Gastroesophageal sphincter (tissue), 4 donors: ENCODE data around the gene EDNRB. TPM values are rescaled to one million over a fixed set of nuclear protein-coding genes. Genes with fewer than 3 reads are reported as not detected.
"Not testable (repeated sequence)": the region's sequence is repeated elsewhere in the genome, so short reads cannot be mapped to it uniquely, and the experiment has no call there.

ENCODE experiments used
- ATAC-seq: fragments of 150-250 bp; one replicate; pipeline ENCODE4 v1.9.1; 2016; ENCODE audit warnings: mild to moderate bottlenecking, moderate library complexity
- H3K27ac ChIP-seq, 4 donors: fragments of 200-600 bp; sonication (generic) in 3 of 4; 1 replicate in 3 of 4; 2 replicates in 1 of 4; pipeline ENCODE4 v1.5.1; 2016 to 2019
- H3K27me3 ChIP-seq: fragments of 200-600 bp; sonication (generic); one replicate; pipeline ENCODE4 v1.5.1; 2019
- H3K36me3 ChIP-seq, 2 donors: fragments of 200-600 bp; sonication (generic); one replicate each; pipeline ENCODE4 v1.5.1; 2019; ENCODE audit warnings: control low read depth in 1 of 2
- H3K4me1 ChIP-seq, 3 donors: fragments of 200-600 bp; sonication (generic); 1 replicate in 2 of 3; 2 replicates in 1 of 3; pipeline ENCODE4 v1.5.1; 2016 to 2019; ENCODE audit warnings: control low read depth in 2 of 3
- H3K4me3 ChIP-seq, 2 donors: fragments of 200-600 bp; sonication (generic); one replicate each; pipeline ENCODE4 v1.5.1; 2019; ENCODE audit warnings: mild to moderate bottlenecking in 1 of 2, moderate library complexity in 1 of 2
- H3K9me3 ChIP-seq, 3 donors: fragments of 200-600 bp; sonication (generic); one replicate each; pipeline ENCODE4 v1.5.1; 2017 to 2019; ENCODE audit warnings: control low read depth in 2 of 3
- EP300 ChIP-seq: sonication (generic); formaldehyde crosslinking; IDR thresholded peaks from one replicate; pipeline ENCODE4 v1.6.1; 2017; ENCODE audit warnings: antibody characterized with exemption, mild to moderate bottlenecking
- POLR2A ChIP-seq, 2 donors: fragments of 450-650 bp; IDR thresholded peaks; one replicate each; pipeline ENCODE4 v1.6.1; 2017; ENCODE audit warnings: antibody characterized with exemption in 2 of 2, mild to moderate bottlenecking in 2 of 2, moderate library complexity in 1 of 2
- POLR2AphosphoS5 ChIP-seq: sonication (generic); formaldehyde crosslinking; IDR thresholded peaks from one replicate; pipeline ENCODE4 v1.6.1; 2017; ENCODE audit warnings: antibody characterized with exemption
- WGBS, 2 donors: methylation state at CpG; one replicate each; pipeline ENCODE4 v1.1.5; 2018; ENCODE audit warnings: low coverage in 1 of 2; 5-methylcytosine and 5-hydroxymethylcytosine counted together
- total RNA-seq, 4 donors: library from RNA; depleted of rRNA; stranded (reverse); fragments of >200 nt; gene quantifications; one replicate each; pipeline ENCODE4 v1.1.0, GENCODE V29; 2016
- TF ChIP-seq, protein P1 (sequence below), 4 experiments: fragments of 200-600 bp in 2 of 4; fragments of 450-650 bp in 2 of 4; sonication (generic) in 1 of 4; IDR thresholded peaks; one replicate each; pipeline ENCODE4 v1.5.1; 2017 to 2019; ENCODE audit warnings: antibody characterized with exemption in 4 of 4, mild to moderate bottlenecking in 2 of 4, moderate library complexity in 2 of 4

EDNRB gene
- 10 to 100 TPM in 3 of 4 donors, 1 to 10 TPM in 1; 9.0 to 52.7 (median 37.8) TPM for total RNA-seq

DNA sequence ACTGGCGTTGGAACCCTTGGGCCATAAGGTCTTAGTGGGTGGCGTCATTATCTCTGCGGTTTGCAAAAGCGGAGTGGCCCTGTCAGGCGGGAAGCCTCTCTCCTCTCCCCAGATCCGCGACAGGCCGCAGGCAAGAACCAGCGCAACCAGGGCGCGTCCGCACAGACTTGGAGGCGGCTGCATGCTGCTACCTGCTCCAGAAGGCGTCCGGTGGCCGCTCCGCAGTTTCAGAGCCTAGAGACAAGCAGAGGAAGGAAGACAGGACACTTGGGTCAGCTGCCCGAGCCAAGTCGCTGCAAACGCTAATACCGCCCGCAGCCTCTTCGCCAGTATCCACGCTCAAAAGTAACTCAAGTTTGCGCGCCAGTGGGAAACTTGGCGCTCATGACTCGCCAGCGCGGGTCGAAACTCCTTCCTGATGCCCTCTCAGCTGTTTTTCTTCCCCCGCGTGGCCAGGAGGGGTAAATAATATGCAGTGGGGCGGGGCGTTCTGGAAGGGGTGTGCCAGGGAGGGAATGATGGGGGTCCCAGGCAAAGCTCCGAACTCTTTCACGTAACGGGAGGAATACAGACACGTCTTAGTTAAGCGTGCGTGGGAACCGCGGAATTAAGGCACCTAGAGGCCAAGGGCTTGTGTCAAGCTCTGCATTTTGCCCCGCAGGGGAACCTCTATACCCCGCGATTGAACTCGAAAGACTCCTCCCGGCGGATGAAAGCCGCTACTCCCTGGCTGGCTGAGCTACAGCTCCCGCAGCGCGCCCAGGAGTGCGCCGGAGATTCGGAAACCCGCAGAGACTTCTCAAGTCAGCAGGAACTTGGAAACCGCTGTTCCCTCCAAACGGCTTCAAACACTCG lies at the start of gene EDNRB:
TSS of gene EDNRB (minus strand) at position 441 of the 855 bp plus-strand sequence. CDS start at position 183, 258 bp downstream.
- 0% methylated on average over 9 to 12 of the region's 60 CpGs for WGBS, 2 donors

DNA sequence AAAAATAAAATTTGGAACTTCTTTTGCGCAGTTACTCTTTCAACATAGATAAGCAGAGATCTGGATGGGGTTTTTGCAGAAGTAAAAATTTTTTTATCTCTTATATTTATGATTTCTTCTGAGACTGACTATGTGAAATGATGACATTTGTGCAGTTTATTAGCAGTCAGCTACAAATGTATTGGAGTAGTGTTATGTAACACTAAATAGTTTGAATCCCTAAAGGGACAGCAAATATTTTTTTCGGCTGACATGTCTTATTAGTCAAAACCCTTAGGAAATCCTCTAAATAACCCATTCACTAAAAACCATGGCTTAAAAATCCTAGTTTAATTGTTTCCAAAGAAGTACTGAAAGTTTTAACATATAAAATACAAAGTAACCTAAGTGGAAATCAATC lies 48.0 kb upstream of the EDNRB start:
- no peaks in the 10 kb centered on the region for H3K9me3 ChIP-seq

More for the DNA sequence above, at the start of gene EDNRB:
- peak; percentile 60 for ATAC-seq
- Histone ChIP-seq H3K4me1 (peaks cover 0 to 26% (median 3%) of the 10 kb centered on the region in 3 donors), H3K9me3 (no peaks in the 10 kb centered on the region), H3K4me3 (peak within 1 kb of the TSS; percentile 48 to 64), H3K36me3 (no peaks in the 10 kb centered on the region), H3K27ac (peak within 1 kb of the TSS in 3 of 4 donors; percentile 67 to 78 (median 77)), H3K27me3 (peaks cover 37% of the 10 kb centered on the region)
- TF ChIP-seq EP300 (no peak), POLR2AphosphoS5 (no peak)
- TF ChIP-seq, protein P1, sequence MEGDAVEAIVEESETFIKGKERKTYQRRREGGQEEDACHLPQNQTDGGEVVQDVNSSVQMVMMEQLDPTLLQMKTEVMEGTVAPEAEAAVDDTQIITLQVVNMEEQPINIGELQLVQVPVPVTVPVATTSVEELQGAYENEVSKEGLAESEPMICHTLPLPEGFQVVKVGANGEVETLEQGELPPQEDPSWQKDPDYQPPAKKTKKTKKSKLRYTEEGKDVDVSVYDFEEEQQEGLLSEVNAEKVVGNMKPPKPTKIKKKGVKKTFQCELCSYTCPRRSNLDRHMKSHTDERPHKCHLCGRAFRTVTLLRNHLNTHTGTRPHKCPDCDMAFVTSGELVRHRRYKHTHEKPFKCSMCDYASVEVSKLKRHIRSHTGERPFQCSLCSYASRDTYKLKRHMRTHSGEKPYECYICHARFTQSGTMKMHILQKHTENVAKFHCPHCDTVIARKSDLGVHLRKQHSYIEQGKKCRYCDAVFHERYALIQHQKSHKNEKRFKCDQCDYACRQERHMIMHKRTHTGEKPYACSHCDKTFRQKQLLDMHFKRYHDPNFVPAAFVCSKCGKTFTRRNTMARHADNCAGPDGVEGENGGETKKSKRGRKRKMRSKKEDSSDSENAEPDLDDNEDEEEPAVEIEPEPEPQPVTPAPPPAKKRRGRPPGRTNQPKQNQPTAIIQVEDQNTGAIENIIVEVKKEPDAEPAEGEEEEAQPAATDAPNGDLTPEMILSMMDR (IDR thresholded peaks at IDR 0.05) = peak in 3 of 4 experiments; percentile 4 to 38 (median 8)

DNA sequence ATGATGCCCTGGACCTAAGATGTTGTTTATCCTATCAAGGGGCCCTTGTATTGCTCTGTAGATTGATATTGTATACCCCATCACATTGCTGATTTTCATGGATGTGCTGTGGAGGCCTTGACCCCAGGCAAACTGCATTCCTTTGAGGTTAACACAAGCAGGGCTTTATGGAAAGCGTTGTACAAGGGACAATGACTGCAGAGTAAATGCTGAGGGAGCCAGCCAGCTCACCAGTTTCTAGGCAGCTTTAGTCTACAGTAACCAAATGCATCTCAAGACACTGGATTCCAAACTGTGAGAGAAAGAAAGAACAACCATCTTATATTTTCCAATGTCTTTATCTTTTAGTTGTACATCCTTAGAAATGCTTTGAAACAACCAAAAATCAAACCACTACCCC lies 34.1 kb upstream of the EDNRB start:
- TF ChIP-seq, protein P1 (IDR thresholded peaks at IDR 0.05) = no peak
- TF ChIP-seq EP300 (no peak), POLR2A (IDR thresholded peaks at IDR 0.05) (no peak), POLR2AphosphoS5 (no peak)
- H3K4me1 ChIP-seq = no peaks in the 10 kb centered on the region
- H3K36me3 ChIP-seq = no peaks in the 10 kb centered on the region
- H3K27ac ChIP-seq = no peak overlapping the region
- ATAC-seq = no peak
- H3K9me3 ChIP-seq = peaks cover 0 to 5% (median 0%) of the 10 kb centered on the region in 3 donors
- 30 to 86% methylated on average over 1 of the region's 1 CpG for WGBS, 2 donors
- no peaks in the 10 kb centered on the region for H3K27me3 ChIP-seq
- H3K4me3 ChIP-seq = no peak overlapping the region

More for the DNA sequence above, 48.0 kb upstream of the EDNRB start:
- no peaks in the 10 kb centered on the region for H3K4me1 ChIP-seq
- no peak for ATAC-seq
- no peaks in the 10 kb centered on the region for H3K27me3 ChIP-seq
- no peaks in the 10 kb centered on the region for H3K36me3 ChIP-seq
- TF ChIP-seq POLR2A (IDR thresholded peaks at IDR 0.05) = no peak
- TF ChIP-seq POLR2AphosphoS5 = no peak
- TF ChIP-seq EP300 = no peak
- TF ChIP-seq, protein P1 (IDR thresholded peaks at IDR 0.05) = no peak
- no peak overlapping the region for H3K27ac ChIP-seq
- WGBS, 2 donors = 67 to 71% methylated on average over 2 of the region's 2 CpGs
- no peak overlapping the region for H3K4me3 ChIP-seq

DNA sequence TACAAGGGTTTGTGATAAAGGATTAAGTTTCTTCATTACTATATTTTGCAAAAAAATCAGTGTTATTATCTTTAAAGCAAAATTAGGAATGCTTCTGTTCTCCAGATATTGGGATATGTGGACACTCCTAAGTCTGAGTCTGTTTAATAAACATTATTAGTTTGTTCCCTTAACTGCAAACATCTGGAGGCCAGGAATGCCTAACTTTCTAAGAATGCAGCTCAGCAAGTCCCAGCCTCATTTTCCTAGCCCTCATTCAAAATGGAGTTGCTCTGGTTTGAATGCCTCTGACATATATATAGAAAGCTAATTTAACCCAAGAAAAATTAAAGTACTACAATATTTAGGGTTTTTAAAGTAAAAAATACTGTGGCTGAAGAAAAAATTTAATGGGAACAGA lies 33.6 kb upstream of the EDNRB start:
- ATAC-seq = no peak
- TF ChIP-seq, protein P1 (IDR thresholded peaks at IDR 0.05) = no peak
- TF ChIP-seq POLR2AphosphoS5 (no peak), EP300 (no peak), POLR2A (IDR thresholded peaks at IDR 0.05) (no peak)
- H3K4me3 ChIP-seq = no peak overlapping the region

DNA sequence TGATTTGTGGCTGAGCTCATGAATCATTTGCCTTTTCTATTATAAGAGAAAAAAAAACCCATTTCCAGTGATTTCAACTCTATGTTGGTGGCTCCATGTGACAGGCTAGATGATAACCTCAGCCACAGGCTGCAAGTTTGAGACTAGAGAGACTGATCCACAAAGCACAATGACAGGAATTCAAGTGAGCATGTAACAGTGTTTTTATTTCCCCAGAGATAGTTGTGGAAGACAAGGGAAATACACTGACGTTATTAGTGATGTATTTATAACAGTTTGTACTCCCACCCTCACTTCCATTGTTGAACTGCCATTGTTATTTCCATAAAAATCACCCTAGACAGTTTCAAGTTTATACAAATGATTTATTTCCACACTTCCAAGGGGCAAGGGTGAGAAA lies 27.9 kb upstream of the EDNRB start:
- no peaks in the 10 kb centered on the region for H3K36me3 ChIP-seq
- no peaks in the 10 kb centered on the region for H3K4me1 ChIP-seq
- H3K27ac ChIP-seq = no peak overlapping the region
- no peak for TF ChIP-seq POLR2AphosphoS5
- no peak for TF ChIP-seq EP300
- TF ChIP-seq, protein P1 (IDR thresholded peaks at IDR 0.05) = no peak
- no peak for TF ChIP-seq POLR2A (IDR thresholded peaks at IDR 0.05)
- no peak for ATAC-seq
- no peak overlapping the region for H3K4me3 ChIP-seq
- H3K9me3 ChIP-seq = no peaks in the 10 kb centered on the region
- no peaks in the 10 kb centered on the region for H3K27me3 ChIP-seq
- WGBS, 2 donors = 11 to 33% methylated on average over 1 of the region's 1 CpG

More for the DNA sequence above, 33.6 kb upstream of the EDNRB start:
- H3K9me3 ChIP-seq = peaks cover 0 to 5% (median 0%) of the 10 kb centered on the region in 3 donors
- no peaks in the 10 kb centered on the region for H3K36me3 ChIP-seq
- H3K27me3 ChIP-seq = no peaks in the 10 kb centered on the region
- no peak overlapping the region for H3K27ac ChIP-seq
- H3K4me1 ChIP-seq = no peaks in the 10 kb centered on the region

DNA sequence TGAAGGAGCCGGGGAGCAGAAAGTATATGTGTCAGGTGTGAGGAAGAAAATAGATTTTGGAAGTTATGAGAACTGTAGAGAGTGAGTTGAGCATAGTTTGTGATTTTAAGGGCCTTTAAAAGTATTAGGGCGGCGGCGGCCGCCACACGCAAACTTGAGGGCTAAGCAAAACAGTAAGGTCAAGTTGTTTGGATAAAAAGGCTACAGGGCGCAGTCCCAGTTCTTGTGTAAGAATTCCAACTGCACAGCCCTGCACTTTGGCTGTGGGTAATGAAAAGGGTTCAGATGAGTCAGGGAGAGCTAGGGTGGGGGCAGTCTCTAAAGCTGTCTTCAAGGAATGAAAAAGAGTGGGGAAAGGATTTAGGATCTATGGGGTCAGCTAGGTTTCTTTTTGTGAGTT lies 16.4 kb upstream of the EDNRB start:
- H3K36me3 ChIP-seq, H3K27ac ChIP-seq, ATAC-seq, H3K4me1 ChIP-seq, H3K27me3 ChIP-seq, H3K9me3 ChIP-seq, H3K4me3 ChIP-seq: not testable (repeated sequence)
- WGBS, 2 donors = 67 to 80% methylated on average over 1 to 7 of the region's 7 CpGs
